ENCODE data around the gene HSD17B13.

Gene HSD17B13

GRCh38 chr4:87281603-87282002, 41.1 kb downstream of the HSD17B13 start:
- no peaks in the 10 kb centered on the region for H3K36me3 ChIP-seq
- no peak for TF ChIP-seq CTCF (IDR thresholded peaks at IDR 0.05; ENCODE audit: low read depth, low read length)
- H3K4me3 ChIP-seq (ENCODE audit: low read depth, low read length): no peak overlapping the region
- DNase-seq: no peak
- H3K4me1 ChIP-seq: no peaks in the 10 kb centered on the region
- H3K27me3 ChIP-seq: no peaks in the 10 kb centered on the region
- H3K9me3 ChIP-seq: no peaks in the 10 kb centered on the region

- no peak for DNase-seq
- Histone ChIP-seq H3K4me3 (ENCODE audit: low read depth, low read length) (no peak overlapping the region), H3K4me1 (no peaks in the 10 kb centered on the region), H3K27me3 (no peaks in the 10 kb centered on the region), H3K9me3 (no peaks in the 10 kb centered on the region), H3K36me3 (no peaks in the 10 kb centered on the region)
- TF ChIP-seq CTCF (IDR thresholded peaks at IDR 0.05; ENCODE audit: low read depth, low read length): no peak
Measured at GRCh38 chr4:87278335-87278794, 44.3 kb downstream of the HSD17B13 start.

GRCh38 chr4:87275311-87275710, 47.4 kb downstream of the HSD17B13 start:
- no peaks in the 10 kb centered on the region for H3K36me3 ChIP-seq
- no peak for TF ChIP-seq CTCF (IDR thresholded peaks at IDR 0.05; ENCODE audit: low read depth, low read length)
- no peaks in the 10 kb centered on the region for H3K4me1 ChIP-seq
- no peaks in the 10 kb centered on the region for H3K27me3 ChIP-seq
- DNase-seq: no peak
- no peaks in the 10 kb centered on the region for H3K9me3 ChIP-seq
- no peak overlapping the region for H3K4me3 ChIP-seq (ENCODE audit: low read depth, low read length)

- no peak for TF ChIP-seq CTCF (IDR thresholded peaks at IDR 0.05; ENCODE audit: low read depth, low read length)
- no peaks in the 10 kb centered on the region for H3K4me1 ChIP-seq
- H3K36me3 ChIP-seq: no peaks in the 10 kb centered on the region
- no peak overlapping the region for H3K4me3 ChIP-seq (ENCODE audit: low read depth, low read length)
- DNase-seq: no peak
- H3K27me3 ChIP-seq: no peaks in the 10 kb centered on the region
- no peaks in the 10 kb centered on the region for H3K9me3 ChIP-seq
Measured at GRCh38 chr4:87274803-87275202, 47.9 kb downstream of the HSD17B13 start.

- no peaks in the 10 kb centered on the region for H3K36me3 ChIP-seq
- H3K27me3 ChIP-seq: no peaks in the 10 kb centered on the region
- DNase-seq: no peak
- H3K4me1 ChIP-seq: no peaks in the 10 kb centered on the region
- no peaks in the 10 kb centered on the region for H3K9me3 ChIP-seq
- H3K4me3 ChIP-seq (ENCODE audit: low read depth, low read length): no peak overlapping the region
- no peak for TF ChIP-seq CTCF (IDR thresholded peaks at IDR 0.05; ENCODE audit: low read depth, low read length)
Measured at GRCh38 chr4:87274327-87274726, 48.4 kb downstream of the HSD17B13 start.

GRCh38 chr4:87270825-87271224, 51.9 kb downstream of the HSD17B13 start:
- no peaks in the 10 kb centered on the region for H3K9me3 ChIP-seq
- H3K36me3 ChIP-seq: no peaks in the 10 kb centered on the region
- H3K4me3 ChIP-seq (ENCODE audit: low read depth, low read length): no peak overlapping the region
- no peak for TF ChIP-seq CTCF (IDR thresholded peaks at IDR 0.05; ENCODE audit: low read depth, low read length)
- H3K4me1 ChIP-seq: no peaks in the 10 kb centered on the region
- no peak for DNase-seq
- no peaks in the 10 kb centered on the region for H3K27me3 ChIP-seq
